GM18951 (cell line): ENCODE data around the gene LMBRD2.
A peak's percentile ranks its signal among the peaks of the same experiment; 100 is the strongest.
"Not testable (repeated sequence)": the region's sequence is repeated elsewhere in the genome, so short reads cannot be mapped to it uniquely, and the experiment has no call there.

ENCODE experiments used
- POLR2A ChIP-seq: IDR thresholded peaks from 4 replicates; pipeline ENCODE4 v1.6.1; 2011; ENCODE audit warnings: mild to moderate bottlenecking; ENCODE audit not compliant: insufficient read length, insufficient read depth; ENCODE audit errors: extremely low read depth
- in situ Hi-C: fragments of 300-500 bp; cut with MboI; formaldehyde crosslinking; loops from one replicate; pipeline ENCODE4 v1.12.0; 2022; ENCODE audit warnings: low sequenced_read_pairs, mixed read lengths, inconsistent platforms; ENCODE audit not compliant: unreplicated experiment

LMBRD2 gene

DNA sequence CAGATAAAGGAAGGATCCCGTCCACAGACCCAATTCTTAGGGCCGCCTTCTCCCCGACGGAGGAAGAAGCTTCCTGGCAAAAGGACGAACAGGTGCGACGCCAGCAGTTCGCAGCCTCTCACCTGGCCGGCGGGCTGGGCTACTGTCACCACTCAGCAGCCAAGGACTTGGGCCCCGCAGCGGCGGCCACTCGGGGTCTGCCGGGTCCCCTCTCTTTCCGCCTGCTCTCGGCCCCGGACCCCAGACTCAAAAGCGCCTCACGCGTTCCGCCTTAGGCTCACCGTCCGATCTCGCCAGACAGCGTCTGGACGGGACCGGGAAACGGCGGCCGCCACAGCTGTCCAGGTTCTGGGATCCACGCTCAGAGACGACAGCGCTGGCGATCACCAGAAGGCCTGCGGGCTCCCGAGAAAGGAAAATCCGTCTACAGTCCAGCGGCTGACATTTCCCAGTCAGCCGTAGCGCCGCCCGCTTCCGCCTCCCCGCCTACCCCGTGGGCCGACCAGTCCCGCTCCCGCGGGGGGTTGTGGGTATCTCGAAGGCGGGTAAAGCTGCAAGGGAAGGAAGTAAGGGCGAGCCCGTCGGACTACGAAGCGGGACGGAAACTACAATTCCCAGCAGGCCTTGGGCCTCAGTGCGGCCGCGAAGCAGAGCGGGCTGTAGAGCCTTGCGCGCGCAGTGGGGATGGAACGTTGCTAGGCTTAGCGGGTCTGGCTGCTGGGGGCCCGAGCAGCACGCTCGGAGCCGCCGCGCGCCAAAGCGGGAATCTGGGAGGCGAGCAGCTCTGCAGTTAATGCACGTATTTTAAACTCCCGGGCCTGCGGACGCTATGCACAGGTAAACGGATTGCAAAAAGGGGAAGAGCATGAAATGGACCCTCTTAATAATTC, at the start of gene LMBRD2, which contains the start of gene SKP2:
LMBRD2 (minus strand) TSS at position 454 of the 890 bp plus-strand sequence. CDS start 8,538 bp downstream, outside the sequence.
SKP2 (plus strand) TSS at position 678 of the 890 bp plus-strand sequence; CDS start at position 830, 152 bp downstream.
- in situ Hi-C loops: no loop called here
- peak; percentile 91 for TF ChIP-seq POLR2A

DNA sequence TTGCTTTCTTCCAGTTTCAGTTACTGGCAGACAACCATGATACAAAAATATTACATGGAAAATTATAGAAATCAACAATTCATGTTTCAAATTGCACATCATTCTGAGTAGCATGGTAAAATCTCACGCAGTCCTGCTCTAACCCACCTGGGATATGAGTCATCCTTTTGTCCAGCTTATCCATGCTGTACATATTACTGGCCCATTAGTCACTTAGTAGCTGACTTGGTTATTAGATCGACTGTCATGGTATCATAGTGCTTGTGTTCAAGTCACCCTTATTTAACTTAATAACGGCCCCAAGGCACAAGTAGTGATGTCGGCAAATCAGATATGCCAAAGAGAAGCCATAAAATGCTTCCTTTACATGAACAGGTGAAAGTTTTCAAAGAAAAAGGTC, 48.8 kb upstream of the LMBRD2 start:
- in situ Hi-C loops: no loop called here
- no peak for TF ChIP-seq POLR2A

DNA sequence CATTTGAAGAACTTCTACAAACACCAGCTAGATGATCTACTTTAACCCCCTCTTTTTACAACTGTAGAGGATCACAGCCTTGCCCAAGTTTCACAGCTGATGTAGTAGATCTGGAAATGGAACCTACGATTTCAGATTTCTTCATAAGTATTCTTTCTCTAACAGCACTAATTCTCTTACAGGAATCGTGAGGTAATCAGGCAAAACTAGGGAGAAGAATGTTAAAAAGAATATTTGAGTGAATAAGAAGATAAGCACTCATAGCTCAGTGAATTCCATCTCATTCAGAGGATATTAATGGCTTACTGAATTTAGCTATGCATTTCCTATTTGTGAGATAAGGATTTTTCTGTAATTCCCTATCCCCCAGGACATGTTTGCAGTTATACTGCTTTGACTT, 47.9 kb upstream of the LMBRD2 start:
- no peak for TF ChIP-seq POLR2A
- in situ Hi-C loops: no loop called here

DNA sequence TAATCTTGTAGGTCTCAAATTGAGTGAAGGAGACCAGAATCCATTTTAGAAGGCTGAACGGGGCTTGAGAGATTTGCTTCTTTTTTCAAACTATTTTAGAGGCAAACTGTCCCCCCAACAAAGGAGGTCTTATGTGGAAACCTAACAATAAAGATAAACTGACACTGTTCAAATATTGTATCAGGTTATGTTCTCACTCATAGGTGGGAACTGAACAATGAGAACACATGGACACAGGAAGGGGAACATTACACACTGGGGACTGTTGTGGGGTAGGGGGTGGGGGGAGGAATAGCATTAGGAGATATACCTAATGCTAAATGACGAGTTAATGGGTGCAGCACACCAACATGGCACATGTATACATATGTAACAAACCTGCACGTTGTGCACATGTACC, 47.1 kb upstream of the LMBRD2 start:
- in situ Hi-C loops: not testable (repeated sequence)

DNA sequence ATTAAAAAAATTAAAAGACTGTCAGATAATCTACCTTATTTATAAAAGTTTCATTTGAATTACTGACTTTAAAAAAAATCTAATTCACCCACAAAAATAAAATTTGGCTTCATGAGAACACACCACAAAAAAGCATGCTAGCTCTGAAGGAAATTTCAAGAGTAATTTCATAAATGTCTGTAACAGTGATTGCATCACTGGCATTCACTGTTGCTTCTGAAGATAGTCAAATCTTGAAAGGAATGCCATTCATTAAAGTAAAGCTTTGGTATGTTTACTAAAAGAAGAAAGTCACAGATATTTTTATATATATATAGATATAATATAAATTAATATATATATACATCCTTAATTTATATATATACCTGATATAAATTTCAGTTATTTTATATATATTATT, 46.6 kb upstream of the LMBRD2 start:
- TF ChIP-seq POLR2A: no peak
- in situ Hi-C loops: no loop called here

DNA sequence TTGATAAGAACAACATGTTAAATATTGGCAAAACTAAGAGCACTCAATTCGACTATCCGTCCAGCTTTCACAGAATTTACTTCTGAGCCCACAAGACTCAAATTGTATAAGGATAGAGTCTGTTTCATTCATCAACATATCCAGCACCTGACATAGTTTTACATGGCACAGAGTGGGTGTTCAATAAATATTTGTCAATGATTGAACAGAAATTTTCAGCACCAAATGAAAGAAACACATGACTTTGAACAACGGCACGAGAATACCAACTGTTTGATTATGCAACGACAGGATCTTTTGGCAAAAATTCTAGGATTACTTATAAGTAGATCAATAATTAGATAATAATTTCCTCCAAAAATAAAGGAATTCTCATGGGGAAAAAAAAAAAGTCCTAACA, 42.1 kb upstream of the LMBRD2 start:
- in situ Hi-C loops: no loop called here
- TF ChIP-seq POLR2A: no peak

DNA sequence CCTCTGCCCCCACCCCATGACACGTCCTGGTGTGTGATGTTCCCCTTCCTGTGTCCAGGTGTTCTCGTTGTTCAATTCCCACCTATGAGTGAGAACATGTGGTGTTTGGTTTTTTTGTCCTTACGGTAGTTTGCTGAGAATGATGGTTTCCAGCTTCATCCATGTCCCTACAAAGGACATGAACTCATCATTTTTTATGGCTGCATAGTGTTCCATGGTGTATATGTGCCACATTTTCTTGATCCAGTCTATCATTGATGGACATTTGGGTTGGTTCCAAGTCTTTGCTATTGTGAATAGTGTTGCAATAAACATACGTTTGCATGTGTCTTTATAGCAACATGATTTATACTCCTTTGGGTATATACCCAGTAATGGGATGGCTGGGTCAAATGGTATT, 32.7 kb upstream of the LMBRD2 start:
- in situ Hi-C loops: not testable (repeated sequence)

DNA sequence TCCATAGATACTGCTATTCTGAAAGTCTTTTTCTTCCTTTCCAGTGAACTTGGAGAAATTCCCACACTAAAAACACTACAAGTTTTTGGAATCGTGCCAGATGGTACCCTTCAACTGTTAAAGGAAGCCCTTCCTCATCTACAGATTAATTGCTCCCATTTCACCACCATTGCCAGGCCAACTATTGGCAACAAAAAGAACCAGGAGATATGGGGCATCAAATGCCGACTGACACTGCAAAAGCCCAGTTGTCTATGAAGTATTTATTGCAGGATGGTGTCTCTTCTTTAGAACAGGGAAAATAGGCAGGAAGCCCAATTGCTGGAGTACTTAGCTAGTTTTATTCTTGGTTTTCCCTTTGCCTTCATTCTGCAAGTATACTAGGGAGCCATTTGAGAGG, 30.1 kb upstream of the LMBRD2 start:
- no peak for TF ChIP-seq POLR2A
- in situ Hi-C loops: no loop called here

DNA sequence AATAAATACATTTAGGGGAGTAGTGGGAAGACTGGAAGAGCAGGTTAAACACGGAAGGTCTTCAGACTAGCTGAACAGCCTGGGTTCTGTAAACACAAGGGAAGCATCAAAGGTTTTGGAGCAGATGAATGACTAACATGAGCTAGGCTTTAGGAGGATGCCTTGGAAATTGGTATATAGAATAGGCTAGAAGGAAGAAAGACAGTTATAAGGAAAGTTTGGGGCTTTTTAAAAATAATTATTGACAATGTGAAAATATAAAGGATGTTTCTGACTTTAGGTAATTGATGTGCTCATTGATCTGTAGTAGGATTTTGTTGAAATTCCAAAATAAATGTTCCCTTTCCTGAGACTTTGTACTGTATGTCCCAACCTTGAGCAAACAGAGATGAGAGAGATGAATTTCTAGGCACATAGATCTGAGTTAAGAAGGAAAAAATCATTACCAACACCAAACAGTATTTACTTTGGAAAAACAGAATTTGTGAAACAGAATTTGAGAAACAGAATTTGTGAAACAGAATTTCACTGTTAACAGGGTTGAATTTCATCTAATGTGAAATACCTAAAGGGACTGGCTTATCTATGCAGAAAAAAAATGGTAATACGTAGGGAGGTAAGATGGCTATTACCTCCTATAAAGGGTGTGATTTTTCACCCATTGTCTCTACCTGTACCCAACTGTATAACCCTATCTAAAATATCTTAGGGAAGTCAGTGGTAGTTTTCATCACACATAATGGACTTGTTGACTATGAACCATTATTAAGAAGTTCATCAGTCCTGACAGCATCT, 29.1 kb upstream of the LMBRD2 start:
- no peak for TF ChIP-seq POLR2A
- in situ Hi-C loops: no loop called here

DNA sequence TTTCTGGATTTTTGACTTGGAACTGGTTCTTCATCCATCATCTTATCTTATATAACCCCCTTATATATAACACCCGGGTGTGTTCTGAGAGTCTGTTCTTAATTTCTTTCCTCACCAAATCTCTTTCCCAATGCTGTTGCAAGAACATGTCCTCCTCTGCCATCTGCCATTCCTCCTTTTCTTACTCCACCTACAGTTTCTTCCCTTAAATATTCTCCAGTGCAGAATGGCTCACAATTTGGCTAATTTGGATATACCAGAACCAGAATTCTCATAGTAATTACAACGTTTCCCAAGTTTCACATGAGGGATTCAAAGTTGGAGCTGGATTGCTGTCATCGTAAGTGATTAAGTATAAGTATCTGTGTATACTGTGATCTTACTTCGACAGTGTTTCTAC, 28.3 kb upstream of the LMBRD2 start:
- in situ Hi-C loops: no loop called here
- TF ChIP-seq POLR2A: no peak

DNA sequence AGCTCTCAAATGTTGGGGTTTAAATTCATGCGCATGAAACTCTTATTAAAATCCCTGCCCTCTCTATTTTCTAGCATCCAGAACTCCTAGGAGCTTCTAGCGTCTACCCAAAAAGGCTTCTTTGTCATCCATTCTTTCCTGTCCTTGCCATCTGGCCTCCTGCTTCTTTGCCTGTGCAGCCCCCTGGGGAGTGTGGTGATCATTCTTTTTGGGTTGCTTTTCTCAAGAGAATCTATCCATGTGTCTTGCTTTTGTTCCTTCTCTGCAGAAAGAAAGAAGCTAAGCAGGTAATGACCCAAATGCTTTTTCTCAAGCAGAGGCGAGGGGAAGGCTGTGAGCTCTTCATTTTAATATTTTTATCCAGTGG, 26.8 kb upstream of the LMBRD2 start:
- TF ChIP-seq POLR2A: no peak

DNA sequence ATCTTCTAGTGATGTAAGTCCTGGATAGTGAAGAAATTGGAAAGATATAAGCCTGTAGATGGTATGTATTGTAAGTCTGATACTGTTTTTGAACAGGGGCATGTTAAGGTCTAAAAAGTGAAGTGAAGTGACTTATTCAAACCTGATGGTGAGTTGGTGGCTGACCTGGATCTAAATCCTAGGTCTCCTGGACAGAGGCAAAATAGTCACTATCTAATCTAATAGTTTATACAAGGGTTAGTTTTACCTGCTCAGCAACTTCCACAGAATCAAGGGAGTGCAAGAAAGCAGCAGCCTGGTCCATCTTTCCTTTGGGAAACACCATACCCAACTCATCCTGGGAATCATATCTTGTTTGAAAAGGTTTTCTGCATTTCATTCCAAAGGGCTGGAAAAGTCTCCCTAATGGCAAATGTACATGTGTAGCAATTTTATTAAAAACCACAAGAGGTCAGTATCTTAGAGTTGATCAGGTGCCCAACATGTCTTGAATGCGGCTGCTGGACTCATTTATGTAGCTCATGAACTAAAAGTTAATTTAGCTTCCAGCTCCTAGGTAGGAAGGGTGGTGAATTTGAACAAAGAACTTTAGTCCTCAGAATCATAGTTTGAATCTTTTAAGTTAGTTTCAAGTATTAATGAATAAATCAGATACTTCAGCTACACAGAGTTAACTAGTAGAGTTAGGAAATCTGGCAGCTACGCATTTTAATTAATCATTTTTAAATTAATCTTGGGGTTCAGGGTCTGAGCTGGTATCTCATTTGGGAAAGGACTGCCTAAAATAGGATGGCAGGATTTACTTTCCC, 26.2 kb upstream of the LMBRD2 start:
- in situ Hi-C loops: no loop called here

More for the DNA sequence above, 26.8 kb upstream of the LMBRD2 start:
- in situ Hi-C loops: no loop called here

DNA sequence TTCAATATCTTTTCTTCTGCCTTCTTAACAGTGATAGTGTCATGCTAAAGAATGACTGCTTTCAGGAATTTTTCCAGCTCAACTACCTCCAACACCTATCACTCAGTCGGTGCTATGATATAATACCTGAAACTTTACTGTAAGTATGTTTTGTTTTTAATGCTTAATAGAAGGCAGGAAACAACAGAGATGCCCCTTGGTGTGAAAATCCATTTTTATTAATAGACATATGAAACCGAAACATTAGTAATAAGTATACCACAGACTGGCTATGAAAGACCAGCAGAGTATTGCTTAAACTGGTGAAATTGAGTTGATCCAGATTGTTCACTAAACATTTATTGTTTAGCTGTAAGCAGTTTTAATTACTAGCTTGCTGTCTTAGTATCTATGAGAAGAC, 25.5 kb upstream of the LMBRD2 start:
- in situ Hi-C loops: no loop called here

More for the DNA sequence above, 26.2 kb upstream of the LMBRD2 start:
- no peak for TF ChIP-seq POLR2A

DNA sequence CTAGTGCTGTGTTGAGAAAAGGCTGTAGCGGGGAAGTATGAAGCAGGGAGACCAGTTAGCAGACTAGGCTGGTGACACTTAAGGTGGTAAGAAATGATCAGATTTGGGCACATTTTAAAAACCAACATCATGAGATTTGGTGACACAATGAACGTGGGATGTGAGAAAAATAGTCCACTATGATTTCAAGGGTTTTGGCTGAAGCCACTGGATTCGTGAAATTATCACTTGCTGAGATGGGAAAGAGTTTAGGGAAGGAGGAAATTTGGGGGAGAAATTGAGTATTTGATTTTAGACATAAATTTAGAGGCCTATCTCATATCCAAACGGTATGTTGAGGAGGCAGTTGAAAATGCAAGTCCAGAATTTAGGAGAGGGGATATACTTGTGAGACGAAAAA, 23.4 kb upstream of the LMBRD2 start:
- TF ChIP-seq POLR2A: no peak
- in situ Hi-C loops: no loop called here

More for the DNA sequence above, 25.5 kb upstream of the LMBRD2 start:
- no peak for TF ChIP-seq POLR2A
